ENCODE results near the gene SIRPB1.

DNA sequence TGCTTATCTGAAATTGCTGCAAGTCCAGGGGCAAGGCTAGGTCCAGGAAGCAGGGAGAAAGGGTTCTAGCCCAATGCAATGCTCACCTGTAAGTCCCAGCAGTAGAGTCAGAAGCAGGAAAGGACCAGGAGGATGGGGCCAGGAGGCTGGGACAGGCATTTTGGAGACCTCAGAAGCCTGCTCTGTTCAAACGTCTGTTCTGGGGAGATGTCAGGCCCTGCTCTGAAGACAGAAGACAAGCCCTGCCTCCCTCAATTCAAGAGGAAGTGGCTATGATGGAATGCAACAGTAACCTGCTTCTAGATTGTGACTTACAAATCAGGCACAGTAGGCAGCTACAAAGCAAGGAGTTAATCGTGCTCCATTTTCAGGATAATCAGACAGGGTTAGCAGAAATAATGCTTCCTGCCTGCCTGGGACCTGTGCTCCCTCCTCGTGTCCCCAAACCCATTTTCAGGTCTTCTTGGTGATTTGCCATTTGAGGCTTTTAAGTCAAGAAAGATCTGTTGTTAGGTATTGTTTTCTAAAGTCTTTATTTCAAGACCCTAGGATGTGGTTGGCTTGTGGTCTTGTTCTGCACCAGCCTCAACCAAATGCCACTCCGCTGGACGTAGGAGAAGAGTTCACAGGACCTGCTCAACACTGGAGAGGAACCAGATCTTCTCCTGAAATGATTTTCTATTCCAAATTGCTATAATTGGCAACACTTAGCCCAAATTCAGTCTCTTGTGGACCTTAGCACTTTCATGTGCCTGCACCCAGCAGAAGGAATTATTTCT, 37.9 kb upstream of the SIRPB1 start, which contains the start of gene SIRPG:
- TF ChIP-seq, protein P1, sequence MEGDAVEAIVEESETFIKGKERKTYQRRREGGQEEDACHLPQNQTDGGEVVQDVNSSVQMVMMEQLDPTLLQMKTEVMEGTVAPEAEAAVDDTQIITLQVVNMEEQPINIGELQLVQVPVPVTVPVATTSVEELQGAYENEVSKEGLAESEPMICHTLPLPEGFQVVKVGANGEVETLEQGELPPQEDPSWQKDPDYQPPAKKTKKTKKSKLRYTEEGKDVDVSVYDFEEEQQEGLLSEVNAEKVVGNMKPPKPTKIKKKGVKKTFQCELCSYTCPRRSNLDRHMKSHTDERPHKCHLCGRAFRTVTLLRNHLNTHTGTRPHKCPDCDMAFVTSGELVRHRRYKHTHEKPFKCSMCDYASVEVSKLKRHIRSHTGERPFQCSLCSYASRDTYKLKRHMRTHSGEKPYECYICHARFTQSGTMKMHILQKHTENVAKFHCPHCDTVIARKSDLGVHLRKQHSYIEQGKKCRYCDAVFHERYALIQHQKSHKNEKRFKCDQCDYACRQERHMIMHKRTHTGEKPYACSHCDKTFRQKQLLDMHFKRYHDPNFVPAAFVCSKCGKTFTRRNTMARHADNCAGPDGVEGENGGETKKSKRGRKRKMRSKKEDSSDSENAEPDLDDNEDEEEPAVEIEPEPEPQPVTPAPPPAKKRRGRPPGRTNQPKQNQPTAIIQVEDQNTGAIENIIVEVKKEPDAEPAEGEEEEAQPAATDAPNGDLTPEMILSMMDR (IDR thresholded peaks at IDR 0.05), result no peak
- TF ChIP-seq POLR2A (IDR thresholded peaks at IDR 0.05), result no peak

All from sigmoid colon (tissue), 3 donors.